NCI-H1694 (cell line): Measurements from ENCODE around the gene GLS2.
"Not testable (repeated sequence)": the region's sequence is repeated elsewhere in the genome, so short reads cannot be mapped to it uniquely, and the experiment has no call there.

ENCODE experiments used
- DNase-seq: peaks from one replicate; lab custom pipeline; 2025; lab: John Stamatoyannopoulos, UW

GLS2 gene

DNA sequence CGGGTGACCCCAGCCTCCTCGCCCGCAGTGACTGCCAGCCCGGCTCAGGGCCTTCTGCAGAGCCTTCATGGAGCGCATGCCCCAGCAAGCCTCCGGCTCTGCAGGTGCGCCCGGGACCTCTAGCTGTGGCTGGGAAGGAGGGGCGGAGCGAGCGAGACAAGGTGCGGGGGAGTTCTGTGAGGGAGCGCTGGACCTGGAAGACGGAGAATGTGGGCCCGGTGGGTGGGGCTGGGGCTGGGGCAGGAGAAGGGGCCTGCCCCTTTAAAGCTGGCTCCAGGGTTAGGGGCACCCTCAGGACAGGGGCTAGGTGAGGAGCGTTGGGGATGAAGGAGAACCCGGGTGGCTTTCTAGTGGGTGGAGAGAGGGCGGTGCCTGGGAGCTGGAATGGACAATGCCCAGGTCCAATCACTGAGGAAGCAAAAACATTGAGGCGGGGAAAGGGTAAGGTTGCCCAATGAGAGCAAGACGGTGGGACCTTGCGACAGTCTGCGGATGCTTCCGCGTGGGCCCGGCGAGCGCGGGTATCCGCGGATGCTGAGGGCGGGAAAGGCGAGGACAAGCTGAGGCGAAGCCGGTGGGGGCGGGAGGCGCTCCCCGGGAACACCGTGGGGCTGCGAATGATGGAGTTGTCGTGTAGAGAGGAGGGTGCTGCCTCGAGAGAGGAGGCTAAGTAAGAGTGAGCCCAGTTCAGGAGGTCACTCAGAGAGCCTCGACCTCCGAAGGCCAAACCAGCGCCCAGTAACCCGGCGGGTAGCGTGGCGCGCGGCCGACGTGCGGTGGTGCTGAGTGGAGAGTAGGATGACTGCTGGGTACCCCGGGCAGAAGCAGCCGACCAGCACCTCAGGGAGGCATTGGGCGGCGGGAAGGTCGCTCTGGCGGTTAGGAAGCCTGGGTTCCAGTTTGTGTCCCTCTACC lies at the start of gene GLS2:
Gene GLS2 (minus strand): TSS at position 121 of the 915 bp plus-strand sequence. CDS start 43 bp downstream, at position 78.
- DNase-seq, result peak; percentile 53

DNA sequence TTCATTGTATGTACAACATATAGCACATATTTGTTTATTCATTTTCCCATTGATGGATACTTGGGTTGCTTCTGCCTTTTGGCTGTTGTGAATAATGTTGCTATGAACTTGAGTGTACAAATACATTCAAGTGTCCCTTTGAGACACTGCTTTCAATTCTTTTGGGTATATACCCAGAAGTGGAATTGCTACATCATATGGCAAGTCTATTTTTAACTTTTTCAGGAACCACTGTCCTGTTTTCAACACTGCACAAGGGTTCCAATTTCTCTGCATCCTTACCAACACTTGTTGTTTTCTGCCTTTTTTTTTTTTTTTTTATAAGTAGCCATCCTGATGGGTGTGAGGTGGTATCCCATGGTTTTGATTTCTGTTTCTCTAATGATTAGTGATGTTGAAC lies 49.6 kb upstream of the GLS2 start:
- no peak for DNase-seq

DNA sequence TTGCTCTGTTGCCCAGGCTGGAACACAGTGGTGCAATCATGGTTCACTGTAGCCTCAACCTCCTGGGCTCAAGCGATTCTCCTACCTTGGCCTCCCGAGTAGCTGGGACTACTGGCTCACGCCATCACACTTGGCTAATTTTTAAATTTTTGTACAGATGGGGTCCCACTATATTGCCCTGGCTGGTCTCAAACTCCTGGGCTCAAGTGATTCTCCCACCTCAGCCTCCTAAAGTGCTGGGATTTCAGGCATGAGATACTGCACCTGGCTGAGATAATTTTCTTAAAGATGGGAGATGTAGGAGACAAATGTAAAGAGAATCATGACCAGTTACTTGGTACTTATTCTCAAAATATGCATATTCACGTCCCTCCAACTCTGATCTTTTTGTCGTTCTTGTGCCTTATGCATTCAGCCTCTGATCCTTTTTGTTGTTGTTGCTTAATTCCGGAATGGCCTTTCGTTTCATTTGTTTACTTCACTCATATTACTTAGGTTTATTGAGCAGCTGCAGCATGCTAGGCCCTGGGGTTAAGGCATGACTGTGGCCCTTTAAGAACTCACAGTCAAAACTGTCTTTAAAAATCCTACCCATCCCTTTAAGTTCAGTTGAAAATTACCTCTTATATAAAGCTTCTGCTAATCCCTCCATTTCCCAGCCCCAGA lies 42.6 kb upstream of the GLS2 start:
- DNase-seq, result no peak

DNA sequence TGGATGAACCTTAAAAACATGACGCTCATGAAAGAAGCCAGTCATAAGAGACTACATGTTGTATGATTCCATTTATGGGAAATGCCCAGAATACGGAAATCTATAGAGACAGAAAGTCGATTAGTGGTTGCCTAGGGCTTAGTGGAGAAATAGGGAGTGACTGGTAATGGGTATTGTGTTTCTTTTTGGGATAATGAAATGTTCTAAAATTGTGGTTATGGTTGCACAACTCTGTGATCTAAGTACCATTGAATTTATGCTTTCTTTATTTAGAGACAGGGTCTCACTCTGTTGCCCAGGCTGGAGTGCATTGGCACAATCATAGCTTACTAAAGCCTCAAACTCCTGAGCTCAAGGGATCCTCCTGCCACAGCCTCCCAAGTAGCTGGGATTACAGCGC lies 41.7 kb upstream of the GLS2 start:
- no peak for DNase-seq

DNA sequence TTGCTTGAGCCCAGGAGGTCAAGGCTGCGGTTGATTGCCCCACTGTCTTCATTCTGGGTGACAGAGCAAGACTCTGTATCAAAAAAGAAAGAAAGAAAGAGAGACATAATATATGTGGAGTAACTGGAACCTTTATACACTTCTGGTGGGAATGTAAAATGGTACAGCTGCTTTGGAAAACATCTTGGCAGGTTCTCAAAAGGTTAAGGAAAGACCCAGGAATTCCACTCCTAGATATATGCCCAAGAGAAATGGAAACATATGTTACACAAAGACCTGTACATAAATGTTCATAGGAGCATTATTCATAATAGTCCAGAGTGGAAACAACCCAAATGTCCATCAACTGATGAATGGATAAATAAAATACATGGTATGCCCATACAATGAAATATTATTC lies 40.9 kb upstream of the GLS2 start:
- DNase-seq, result no peak

DNA sequence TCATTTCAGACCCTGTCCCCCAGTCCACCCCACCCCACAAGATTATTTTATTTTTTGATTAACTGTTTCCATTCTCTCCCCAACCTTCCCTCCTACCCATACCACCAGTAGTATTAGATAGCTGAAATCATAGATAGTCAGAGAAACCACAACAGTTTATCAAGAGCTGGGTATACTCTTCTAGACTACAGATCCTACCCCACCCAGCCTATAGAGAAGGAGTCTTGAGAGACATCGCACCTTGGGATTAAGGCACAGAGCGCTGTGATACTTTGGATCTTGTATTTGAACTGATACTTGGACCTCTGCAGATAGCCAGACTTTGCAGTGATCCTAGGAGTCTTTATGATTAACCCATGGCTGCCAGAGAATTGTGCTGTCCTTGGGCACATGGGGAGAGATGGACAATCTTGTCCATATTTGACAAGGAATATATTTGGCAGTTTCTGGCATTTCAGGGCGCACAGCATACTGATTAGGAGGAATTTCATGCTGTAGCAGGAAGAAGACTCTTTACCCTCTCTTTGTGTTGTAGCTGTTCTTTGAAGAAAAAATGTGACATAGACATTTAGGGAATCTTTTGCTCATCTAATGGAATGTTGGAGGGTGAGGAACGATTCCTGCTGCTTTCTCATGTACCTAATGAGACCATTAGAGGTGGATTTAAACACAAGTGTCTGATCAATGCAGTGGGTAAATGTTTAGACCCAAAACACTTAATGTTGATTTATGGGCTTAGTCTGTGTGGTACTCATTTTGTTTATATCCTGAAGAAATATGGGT lies 34.6 kb upstream of the GLS2 start:
- DNase-seq, result no peak

DNA sequence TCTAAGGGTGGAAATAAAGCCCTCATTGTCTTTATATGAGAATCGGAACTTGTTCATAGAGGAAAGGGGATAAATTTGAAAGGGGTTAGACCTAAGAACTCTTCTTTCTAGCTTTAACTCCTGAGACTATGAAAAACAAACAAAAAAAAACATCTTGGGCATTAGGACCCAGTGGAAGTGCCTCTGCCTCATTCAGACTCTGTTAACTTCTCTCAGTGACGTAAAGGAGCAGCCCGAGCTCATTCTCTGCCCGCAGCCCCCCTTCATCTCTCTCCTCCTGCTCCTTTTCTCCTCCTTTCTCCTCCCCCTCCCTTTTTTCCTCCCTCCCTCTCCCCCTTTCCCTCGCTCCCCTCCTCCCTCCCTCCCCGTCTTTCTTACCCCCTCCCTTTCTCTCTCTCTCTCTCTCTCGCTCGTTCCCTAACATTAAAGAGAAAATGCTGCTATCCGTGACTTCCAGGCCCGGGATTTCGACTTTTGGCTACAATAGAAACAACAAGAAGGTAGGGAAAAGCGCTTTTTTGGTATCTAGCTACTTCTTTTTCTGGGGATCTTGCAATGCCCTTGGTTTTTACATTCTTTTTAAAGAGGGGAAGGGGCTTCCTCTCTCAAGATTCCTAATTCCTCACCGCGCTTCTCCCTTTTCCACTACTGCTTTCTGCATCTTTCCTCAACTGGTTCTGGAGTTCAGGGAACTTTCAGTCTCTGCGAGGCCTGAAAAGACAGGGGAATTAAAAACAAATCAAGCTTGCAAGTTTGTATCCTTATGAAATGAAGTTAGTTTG lies 33.8 kb upstream of the GLS2 start, which contains the start of gene RBMS2:
Gene RBMS2 (plus strand): TSS at position 231 of the 782 bp plus-strand sequence. CDS start 204 bp downstream, at position 435.
- no peak for DNase-seq

DNA sequence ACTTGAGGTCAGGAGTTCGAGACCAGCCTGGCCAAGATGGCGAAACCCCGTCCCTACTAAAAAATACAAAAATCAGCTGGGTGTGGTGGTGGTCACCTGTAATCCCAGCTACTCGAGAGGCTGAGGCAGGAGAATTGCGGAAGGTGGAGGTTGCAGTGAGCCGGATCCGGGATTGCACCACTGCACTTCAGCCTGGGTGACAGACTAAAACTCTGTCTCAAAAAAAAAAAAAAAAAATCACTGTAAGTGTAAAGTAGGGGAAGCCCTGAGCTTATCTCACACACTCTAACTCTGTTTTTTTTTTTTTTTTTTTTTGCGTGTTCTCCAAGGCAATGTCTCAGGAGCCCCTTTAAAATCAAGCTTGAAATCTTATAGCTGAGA lies 33.2 kb upstream of the GLS2 start:
- no peak for DNase-seq

DNA sequence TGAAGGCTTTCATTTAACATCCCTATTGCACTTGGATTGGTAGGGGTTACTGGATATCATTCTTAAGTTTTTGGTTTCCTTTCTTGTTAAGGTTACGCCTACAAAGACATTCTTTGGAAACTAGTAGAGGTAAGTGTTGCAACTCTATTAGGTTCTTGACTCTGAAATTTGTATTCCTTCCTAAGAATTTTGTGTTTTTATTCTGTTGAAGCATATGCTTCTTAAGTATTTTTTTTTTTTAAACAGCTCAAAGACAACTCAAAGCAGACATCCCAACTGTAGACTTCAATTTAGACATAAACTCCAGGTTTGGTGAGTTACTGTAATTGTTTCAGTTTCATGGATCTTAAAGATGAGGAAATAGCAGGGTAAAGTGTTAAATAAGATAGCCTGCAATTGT lies 32.5 kb upstream of the GLS2 start:
- no peak for DNase-seq

DNA sequence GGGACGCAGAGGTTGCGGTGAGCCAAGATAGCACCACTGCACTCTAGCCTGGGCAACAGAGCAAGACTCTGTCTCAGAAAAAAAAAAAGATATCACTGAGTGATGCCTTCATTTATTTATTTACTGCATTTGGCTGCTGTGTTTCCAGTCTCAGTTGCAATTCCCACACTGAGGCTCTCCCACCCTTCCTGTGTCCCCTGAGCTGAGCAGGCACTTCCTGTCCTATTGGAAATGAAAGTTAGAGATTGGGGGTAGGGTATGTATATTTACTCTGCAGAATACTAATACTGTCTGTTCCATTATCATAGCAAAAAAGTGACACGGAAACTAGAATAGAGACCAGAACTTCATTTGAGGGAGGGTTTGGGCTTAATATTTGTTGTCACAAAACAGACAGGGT lies 32.1 kb upstream of the GLS2 start:
- no peak for DNase-seq

DNA sequence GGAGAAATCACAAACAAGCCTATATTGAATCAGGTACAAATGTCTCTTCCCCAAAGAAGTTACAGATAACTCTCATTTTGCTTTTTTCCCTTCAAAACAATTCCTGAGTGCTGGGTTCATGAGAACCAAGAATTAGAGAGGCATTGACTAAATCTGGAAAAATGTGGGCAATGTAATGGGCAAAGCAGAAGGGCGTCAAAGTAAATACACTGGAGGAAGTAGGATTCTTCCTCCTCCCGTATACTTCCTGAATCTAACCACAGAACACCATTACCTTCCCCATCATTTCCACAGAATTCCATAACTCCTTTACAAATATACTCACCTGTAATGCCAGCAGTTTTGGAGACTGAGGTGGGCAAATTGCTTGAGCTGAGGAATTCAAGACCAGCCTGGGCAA lies 30.6 kb upstream of the GLS2 start:
- no peak for DNase-seq

DNA sequence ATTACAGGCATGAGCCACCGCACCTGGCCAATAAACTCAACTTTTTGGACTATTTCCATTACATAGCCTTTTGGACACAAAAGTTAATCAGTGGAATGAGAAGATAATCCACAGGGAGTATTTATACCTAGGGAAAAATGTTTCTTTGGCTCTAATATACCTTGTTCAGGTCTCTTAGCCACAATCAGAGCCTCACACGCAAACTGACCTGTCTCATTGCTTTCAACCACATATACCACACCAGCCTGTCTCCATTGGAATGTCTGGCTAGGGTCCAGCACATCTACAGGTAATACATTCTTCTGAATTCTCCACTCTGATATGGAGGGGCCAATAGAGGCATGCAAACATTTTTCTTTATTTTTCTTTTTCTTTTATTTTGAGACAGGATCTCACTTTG lies 29.9 kb upstream of the GLS2 start:
- no peak for DNase-seq

DNA sequence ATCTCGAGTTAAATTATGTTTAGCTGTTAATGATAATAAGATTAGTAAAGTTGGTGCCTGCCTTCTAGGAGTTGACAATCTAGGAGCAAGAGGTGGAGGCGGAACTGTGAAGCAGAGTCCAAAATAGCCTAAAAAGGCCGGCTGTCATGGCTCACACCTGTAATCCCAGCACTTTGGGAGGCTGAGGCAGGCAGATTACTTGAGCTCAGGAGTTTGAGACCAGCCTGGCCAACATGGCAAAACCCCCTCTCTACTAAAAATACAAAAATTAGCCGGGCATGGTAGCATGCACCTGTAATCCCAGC lies 26.0 kb upstream of the GLS2 start:
- not testable (repeated sequence) for DNase-seq

DNA sequence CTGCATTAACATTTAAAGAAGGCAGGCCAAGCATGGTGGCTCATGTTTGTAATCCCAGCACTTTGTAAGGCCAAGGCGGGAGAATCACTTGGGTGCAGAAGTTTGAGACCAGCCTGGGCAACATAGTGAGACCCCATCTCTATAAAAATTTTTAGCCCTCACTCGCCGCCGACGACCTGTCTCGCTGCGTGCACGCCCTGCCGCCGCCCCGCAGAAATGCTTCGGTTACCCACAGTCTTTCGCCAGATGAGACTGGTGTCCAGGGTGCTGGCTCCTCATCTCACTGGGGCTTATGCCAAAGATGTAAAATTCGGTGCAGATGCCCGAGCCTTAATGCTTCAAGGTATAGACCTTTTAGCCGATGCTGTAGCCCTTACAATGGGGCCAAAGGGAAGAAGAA lies 22.8 kb upstream of the GLS2 start:
- DNase-seq, result no peak

DNA sequence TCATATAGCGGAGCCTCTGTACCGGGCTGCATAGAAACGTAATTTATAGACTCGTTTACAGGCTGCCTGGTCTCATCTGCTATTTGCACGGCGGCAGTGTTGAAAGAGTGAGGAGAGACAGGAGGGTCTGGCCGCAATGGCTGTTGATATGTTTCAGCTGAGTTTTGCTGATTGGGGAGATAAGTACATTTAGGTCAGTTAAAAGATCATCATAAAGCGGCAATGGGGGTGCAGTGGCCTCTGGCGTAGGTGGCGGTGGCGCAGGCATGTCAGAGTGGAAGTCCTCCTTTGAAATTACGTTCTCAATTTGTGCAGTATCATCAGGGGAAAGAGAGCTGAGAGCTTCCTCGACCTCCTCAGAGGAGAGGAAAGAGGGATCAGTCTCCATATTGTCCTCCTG lies 11.9 kb upstream of the GLS2 start:
- not testable (repeated sequence) for DNase-seq

DNA sequence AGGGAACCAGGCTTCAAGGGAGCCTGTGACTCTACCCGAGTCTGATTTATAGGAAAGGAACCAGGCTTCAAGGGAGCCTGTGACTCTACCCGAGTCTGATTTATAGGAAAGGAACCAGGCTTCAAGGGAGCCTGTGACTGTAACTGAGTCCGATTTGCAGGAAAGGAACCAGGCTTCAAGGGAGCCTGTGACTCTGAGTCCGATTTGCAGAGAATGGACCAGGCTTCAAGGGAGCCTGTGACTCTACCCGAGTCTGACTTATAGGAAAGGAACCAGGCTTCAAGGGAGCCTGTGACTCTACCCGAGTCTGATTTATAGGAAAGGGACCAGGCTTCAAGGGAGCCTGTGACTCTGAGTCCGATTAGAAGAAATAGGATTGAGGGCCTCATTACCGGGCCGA lies 11.5 kb upstream of the GLS2 start:
- DNase-seq, result not testable (repeated sequence)

DNA sequence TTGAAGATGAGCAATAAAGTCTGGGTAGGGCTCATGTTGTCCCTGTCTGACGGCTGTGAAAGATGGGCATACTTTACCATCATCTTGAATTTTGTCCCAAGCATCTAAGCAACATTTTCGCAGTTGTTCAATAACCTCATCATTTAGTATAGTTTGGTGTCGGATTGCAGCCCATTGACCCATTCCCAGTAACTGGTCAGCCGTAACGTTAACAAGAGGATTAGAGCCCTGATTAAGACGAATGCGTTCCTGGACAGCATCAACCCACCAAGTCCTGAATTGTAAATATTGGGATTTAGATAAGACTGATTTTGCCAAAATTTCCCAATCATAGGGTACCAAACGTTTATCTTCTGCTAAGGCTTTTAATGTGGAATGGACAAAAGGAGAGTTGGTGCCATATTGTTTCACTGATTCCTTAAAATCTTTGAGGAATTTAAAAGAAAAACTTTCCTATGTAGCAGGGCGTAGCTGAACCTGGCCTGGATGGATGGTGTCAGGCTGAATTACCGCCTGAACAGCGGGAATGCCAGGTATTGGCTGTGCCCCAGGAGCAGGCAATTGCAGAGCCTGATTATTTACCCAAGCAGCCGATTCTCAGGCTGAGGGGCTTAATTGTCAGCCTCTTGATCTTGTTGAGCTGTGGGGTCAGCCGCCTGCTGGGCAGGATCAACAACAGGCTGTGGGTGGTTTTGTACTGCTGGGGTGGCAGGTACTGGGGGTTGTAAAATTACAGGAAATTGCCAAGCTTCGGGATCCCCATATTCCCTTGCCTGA lies 10.4 kb upstream of the GLS2 start:
- not testable (repeated sequence) for DNase-seq

DNA sequence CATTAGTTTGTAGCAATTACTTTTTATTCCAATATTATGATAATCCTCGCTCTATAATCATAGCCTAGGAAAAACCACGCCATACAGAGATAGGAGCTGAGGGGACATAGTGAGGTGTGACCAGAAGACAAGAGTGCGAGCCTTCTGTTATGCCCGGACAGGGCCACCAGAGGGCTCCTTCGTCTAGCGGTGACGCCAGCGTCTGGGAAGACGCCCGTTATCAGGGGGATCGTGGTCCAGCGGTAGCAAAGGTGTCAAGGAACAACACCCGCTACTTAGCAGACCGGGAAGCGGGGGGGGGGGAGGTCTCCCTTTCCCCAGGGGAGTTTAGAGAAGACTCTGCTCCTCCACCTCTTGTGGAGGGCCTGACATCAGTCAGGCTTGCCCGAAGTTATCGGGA lies 8.7 kb upstream of the GLS2 start:
- DNase-seq, result not testable (repeated sequence)

DNA sequence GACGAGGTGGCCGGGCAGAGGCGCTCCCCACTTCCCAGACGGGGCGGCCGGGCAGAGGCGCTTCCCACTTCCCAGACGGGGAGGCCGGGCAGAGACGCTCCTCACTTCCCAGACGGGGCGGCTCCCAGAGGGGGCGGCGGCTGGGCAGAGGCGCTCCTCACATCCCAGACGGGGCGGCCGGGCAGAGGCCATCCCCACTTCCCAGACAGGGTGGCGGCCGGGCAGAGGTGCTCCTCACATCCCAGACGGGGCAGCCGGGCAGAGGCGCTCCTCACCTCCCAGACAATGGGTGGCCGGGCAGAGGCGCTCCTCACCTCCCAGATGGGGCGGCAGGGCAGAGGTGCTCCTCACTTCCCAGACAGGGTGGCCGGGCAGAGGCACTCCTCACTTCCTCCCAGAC lies 6.5 kb upstream of the GLS2 start:
- DNase-seq, result not testable (repeated sequence)

DNA sequence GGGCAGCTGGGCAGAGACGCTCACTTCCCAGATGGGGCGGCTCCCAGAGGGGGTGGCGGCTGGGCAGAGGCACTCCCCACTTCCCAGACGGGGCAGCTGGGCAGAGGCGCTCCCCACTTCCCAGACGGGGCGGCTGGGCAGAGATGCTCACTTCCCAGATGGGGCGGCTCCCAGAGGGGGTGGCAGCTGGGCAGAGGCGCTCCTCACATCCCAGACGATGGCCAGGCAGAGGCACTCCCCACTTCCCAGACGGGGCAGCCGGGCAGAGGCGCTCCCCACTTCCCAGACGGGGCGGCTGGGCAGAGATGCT lies 6.1 kb upstream of the GLS2 start:
- not testable (repeated sequence) for DNase-seq

DNA sequence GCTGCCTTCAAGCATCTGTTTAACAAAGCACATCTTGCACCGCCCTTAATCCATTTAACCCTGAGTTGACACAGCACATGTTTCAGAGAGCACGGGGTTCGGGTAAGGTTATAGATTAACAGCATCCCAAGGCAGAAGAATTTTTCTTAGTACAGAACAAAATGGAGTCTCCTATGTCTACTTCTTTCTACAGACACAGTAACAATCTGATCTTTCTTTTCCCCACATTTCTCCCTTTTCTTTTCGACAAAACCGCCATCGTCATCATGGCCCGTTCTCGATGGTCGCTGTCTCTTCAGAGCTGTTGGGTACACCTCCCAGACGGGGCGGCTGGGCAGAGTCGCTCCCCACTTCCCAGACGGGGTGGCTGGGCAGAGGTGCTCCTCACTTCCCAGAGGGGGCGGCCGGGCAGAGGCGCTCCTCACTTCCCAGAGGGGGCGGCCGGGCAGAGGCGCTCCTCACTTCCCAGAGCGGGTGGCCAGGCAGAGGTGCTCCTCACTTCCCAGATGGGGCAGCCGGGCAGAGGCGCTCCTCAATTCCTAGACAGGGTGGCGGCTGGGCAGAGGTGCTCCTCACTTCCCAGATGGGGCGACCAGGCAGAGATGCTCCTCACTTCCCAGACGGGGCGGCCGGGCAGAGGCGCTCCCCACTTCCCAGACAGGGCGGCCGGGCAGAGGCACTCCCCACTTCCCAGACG lies 5.6 kb upstream of the GLS2 start:
- not testable (repeated sequence) for DNase-seq
